ENCODE measurements around the gene PPP6R2. TPM values are rescaled to one million over a fixed set of nuclear protein-coding genes. Genes with fewer than 3 reads are reported as not detected.
"Not testable (repeated sequence)": the region's sequence is repeated elsewhere in the genome, so short reads cannot be mapped to it uniquely, and the experiment has no call there.

The PPP6R2 gene
- total and polyA plus RNA-seq, 7 experiments from 2014 or later, result 17.0 to 88.1 (median 63.9) TPM

DNA sequence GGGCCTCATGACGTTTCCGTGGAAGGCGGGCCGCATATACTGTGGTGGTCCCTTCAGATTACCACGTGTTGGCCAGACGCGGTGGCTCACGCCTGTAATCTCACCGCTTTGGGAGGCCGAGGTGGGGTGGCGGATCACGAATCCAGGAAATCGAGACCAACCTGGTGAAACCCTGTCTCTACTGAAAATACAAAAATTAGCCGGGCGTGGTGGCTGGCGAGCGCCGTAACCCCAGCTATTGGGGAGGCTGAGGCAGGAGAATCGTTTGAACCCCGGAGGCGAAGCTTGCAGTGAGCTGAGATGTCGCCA is 15.5 kb upstream of the PPP6R2 start:
- no peak for DNase-seq
- POLR2A ChIA-PET, result interaction anchor here (1.0 to 3.5 kb wide), 2 partner anchors 14 to 83 kb away, joined by 3 to 14 read pairs; no protein-coding TSS in a partner anchor
- no peak for ATAC-seq
- CTCF ChIA-PET, result interaction anchor here (1.2 to 1.5 kb wide), 3 partner anchors 14 to 77 kb away, joined by 4 to 5 read pairs (median 4); partner anchors contain the start of gene HDAC10
- Histone ChIP-seq H3K4me3 (ENCODE audit: low read length) (peak overlapping the region; percentile 60), H3K36me3 (ENCODE audit: control insufficient read depth in 2 of 3, insufficient read depth in 3 of 3, low read length in 3 of 3) (no peaks in the 10 kb centered on the region), H3K9me3 (ENCODE audit: control insufficient read depth in 2 of 3, low read length in 3 of 3) (no peaks in the 10 kb centered on the region), H3K4me1 (ENCODE audit: control insufficient read depth in 2 of 2, insufficient read depth in 2 of 2, low read length in 2 of 2) (peaks cover 0 to 4% of the 10 kb centered on the region in 2 donors), H3K27ac (ENCODE audit: low read depth, low read length) (peak overlapping the region; percentile 64), H3K27me3 (ENCODE audit: control insufficient read depth in 2 of 2, insufficient read depth in 2 of 2, low read length in 2 of 2) (no peaks in the 10 kb centered on the region)
- peak overlapping the region in 7 of 9 donors; percentile 22 to 88 (median 55) for H3K27ac Mint-ChIP-seq
- peaks cover 0 to 33% (median 0%) of the 10 kb centered on the region in 5 donors for H3K27me3 Mint-ChIP-seq
- intact Hi-C loops (cut with micrococcal nuclease), result loop anchor here (1.0 to 10.0 kb wide), 10 partner anchors 13 to 673 kb away; partner anchors contain the start of genes MAPK11 (in 1 of the 2) and TUBGCP6 (in 1 of the 2)
- H3K4me3 Mint-ChIP-seq, result peak overlapping the region; percentile 74 to 88 (median 80)
- H3K9me3 Mint-ChIP-seq, result no peaks in the 10 kb centered on the region
- H3K36me3 Mint-ChIP-seq, result no peaks in the 10 kb centered on the region
- peaks cover 5 to 15% (median 9%) of the 10 kb centered on the region in 7 donors for H3K4me1 Mint-ChIP-seq

- no peaks in the 10 kb centered on the region for H3K36me3 ChIP-seq (ENCODE audit: control insufficient read depth in 2 of 3, insufficient read depth in 3 of 3, low read length in 3 of 3)
- ATAC-seq (no peak), DNase-seq (no peak)
- ChIA-PET POLR2A (interaction anchor here (3.5 kb wide), 1 partner anchor 12 kb away, joined by 14 read pairs; no protein-coding TSS in a partner anchor), CTCF (interaction anchor here (0.6 to 1.1 kb wide), 3 partner anchors 10 to 119 kb away, joined by 3 read pairs; no protein-coding TSS in a partner anchor)
- H3K27me3 ChIP-seq (ENCODE audit: control insufficient read depth in 2 of 2, insufficient read depth in 2 of 2, low read length in 2 of 2), result no peaks in the 10 kb centered on the region
- Mint-ChIP-seq H3K27ac (peak overlapping the region in 1 of 9 donors; percentile 48), H3K4me1 (peaks cover 5 to 15% (median 9%) of the 10 kb centered on the region in 7 donors), H3K27me3 (peaks cover 0 to 30% (median 0%) of the 10 kb centered on the region in 5 donors), H3K9me3 (no peaks in the 10 kb centered on the region), H3K36me3 (no peaks in the 10 kb centered on the region), H3K4me3 (peak overlapping the region in 3 of 10 donors; percentile 26 to 44 (median 28))
- intact Hi-C loops (cut with micrococcal nuclease), result loop anchor here (5.0 to 10.0 kb wide), 2 partner anchors 293 to 674 kb away; no protein-coding TSS in a partner anchor
- peaks cover 0 to 4% of the 10 kb centered on the region in 2 donors for H3K4me1 ChIP-seq (ENCODE audit: control insufficient read depth in 2 of 2, insufficient read depth in 2 of 2, low read length in 2 of 2)
- no peak overlapping the region for H3K27ac ChIP-seq (ENCODE audit: low read depth, low read length)
- no peak overlapping the region for H3K4me3 ChIP-seq (ENCODE audit: low read length)
- no peaks in the 10 kb centered on the region for H3K9me3 ChIP-seq (ENCODE audit: control insufficient read depth in 2 of 3, low read length in 3 of 3)
These were observed 13.9 kb upstream of the PPP6R2 start for GRCh38 chr22:50329236-50329635.

DNA sequence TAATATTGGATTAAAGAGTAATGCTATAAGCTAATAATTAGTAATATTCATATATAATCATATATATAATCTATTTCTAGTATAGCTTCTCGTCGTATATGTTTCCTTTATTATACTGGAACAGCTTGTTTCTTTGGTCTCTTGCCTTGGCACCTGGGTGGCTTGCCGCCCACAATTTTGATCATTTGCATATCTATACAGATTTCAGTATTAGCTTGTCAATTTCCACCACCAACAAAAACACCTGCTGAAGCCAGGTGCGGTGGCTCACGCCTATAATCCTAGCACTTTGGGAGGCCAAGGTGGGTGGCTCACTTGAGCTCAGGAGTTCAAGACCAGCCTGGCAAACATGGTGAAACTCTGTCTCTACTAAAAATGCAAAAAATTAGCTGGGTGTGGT is 8.7 kb upstream of the PPP6R2 start:
- H3K27ac ChIP-seq (ENCODE audit: low read depth, low read length); H3K36me3 ChIP-seq (ENCODE audit: control insufficient read depth in 2 of 3, insufficient read depth in 3 of 3, low read length in 3 of 3); H3K27me3 ChIP-seq (ENCODE audit: control insufficient read depth in 2 of 2, insufficient read depth in 2 of 2, low read length in 2 of 2); H3K9me3 Mint-ChIP-seq; H3K9me3 ChIP-seq (ENCODE audit: control insufficient read depth in 2 of 3, low read length in 3 of 3); H3K36me3 Mint-ChIP-seq; DNase-seq; H3K4me3 Mint-ChIP-seq; H3K27me3 Mint-ChIP-seq; H3K27ac Mint-ChIP-seq; intact Hi-C loops (cut with micrococcal nuclease); POLR2A ChIA-PET; H3K4me1 ChIP-seq (ENCODE audit: control insufficient read depth in 2 of 2, insufficient read depth in 2 of 2, low read length in 2 of 2); H3K4me3 ChIP-seq (ENCODE audit: low read length); H3K4me1 Mint-ChIP-seq; ATAC-seq: not testable (repeated sequence)
- CTCF ChIA-PET, result interaction anchor here (0.8 to 1.4 kb wide), 2 partner anchors 81 to 83 kb away, joined by 3 to 4 read pairs; partner anchors contain the start of gene HDAC10

GRCh38 chr22:50337262-50338041 is 5.7 kb upstream of the PPP6R2 start:
- Histone ChIP-seq H3K27ac (ENCODE audit: low read depth, low read length) (no peak overlapping the region), H3K4me3 (ENCODE audit: low read length) (no peak overlapping the region), H3K27me3 (ENCODE audit: control insufficient read depth in 2 of 2, insufficient read depth in 2 of 2, low read length in 2 of 2) (no peaks in the 10 kb centered on the region), H3K36me3 (ENCODE audit: control insufficient read depth in 2 of 3, insufficient read depth in 3 of 3, low read length in 3 of 3) (no peaks in the 10 kb centered on the region), H3K4me1 (ENCODE audit: control insufficient read depth in 2 of 2, insufficient read depth in 2 of 2, low read length in 2 of 2) (peaks cover 4 to 5% of the 10 kb centered on the region in 2 donors), H3K9me3 (ENCODE audit: control insufficient read depth in 2 of 3, low read length in 3 of 3) (no peaks in the 10 kb centered on the region)
- no peaks in the 10 kb centered on the region for H3K9me3 Mint-ChIP-seq
- no peak for ATAC-seq
- no peak overlapping the region for H3K27ac Mint-ChIP-seq
- ChIA-PET CTCF (no interaction called here), POLR2A (no interaction called here)
- no peaks in the 10 kb centered on the region for H3K36me3 Mint-ChIP-seq
- no peak overlapping the region for H3K4me3 Mint-ChIP-seq
- DNase-seq, result no peak
- H3K4me1 Mint-ChIP-seq, result peaks cover 0 to 13% (median 9%) of the 10 kb centered on the region in 7 donors
- no peaks in the 10 kb centered on the region for H3K27me3 Mint-ChIP-seq
- intact Hi-C loops (cut with micrococcal nuclease), result no loop called here

- no peaks in the 10 kb centered on the region for H3K9me3 Mint-ChIP-seq
- Histone ChIP-seq H3K36me3 (ENCODE audit: control insufficient read depth in 2 of 3, insufficient read depth in 3 of 3, low read length in 3 of 3) (no peaks in the 10 kb centered on the region), H3K27me3 (ENCODE audit: control insufficient read depth in 2 of 2, insufficient read depth in 2 of 2, low read length in 2 of 2) (no peaks in the 10 kb centered on the region), H3K27ac (ENCODE audit: low read depth, low read length) (no peak overlapping the region), H3K9me3 (ENCODE audit: control insufficient read depth in 2 of 3, low read length in 3 of 3) (no peaks in the 10 kb centered on the region), H3K4me1 (ENCODE audit: control insufficient read depth in 2 of 2, insufficient read depth in 2 of 2, low read length in 2 of 2) (peaks cover 4 to 5% of the 10 kb centered on the region in 2 donors), H3K4me3 (ENCODE audit: low read length) (no peak overlapping the region)
- DNase-seq (no peak), ATAC-seq (no peak)
- POLR2A ChIA-PET, result no interaction called here
- H3K36me3 Mint-ChIP-seq, result no peaks in the 10 kb centered on the region
- H3K27me3 Mint-ChIP-seq, result no peaks in the 10 kb centered on the region
- intact Hi-C loops (cut with micrococcal nuclease), result no loop called here
- peaks cover 0 to 18% (median 9%) of the 10 kb centered on the region in 7 donors for H3K4me1 Mint-ChIP-seq
- CTCF ChIA-PET, result no interaction called here
- no peak overlapping the region for H3K27ac Mint-ChIP-seq
- H3K4me3 Mint-ChIP-seq, result no peak overlapping the region
These were observed 5.0 kb upstream of the PPP6R2 start for GRCh38 chr22:50338042-50338573.

GRCh38 chr22:50338860-50339462 is 4.2 kb upstream of the PPP6R2 start:
- H3K9me3 Mint-ChIP-seq, result no peaks in the 10 kb centered on the region
- no peak overlapping the region for H3K27ac Mint-ChIP-seq
- Histone ChIP-seq H3K27ac (ENCODE audit: low read depth, low read length) (peak overlapping the region; percentile 15), H3K9me3 (ENCODE audit: control insufficient read depth in 2 of 3, low read length in 3 of 3) (no peaks in the 10 kb centered on the region), H3K36me3 (ENCODE audit: control insufficient read depth in 2 of 3, insufficient read depth in 3 of 3, low read length in 3 of 3) (no peaks in the 10 kb centered on the region), H3K27me3 (ENCODE audit: control insufficient read depth in 2 of 2, insufficient read depth in 2 of 2, low read length in 2 of 2) (no peaks in the 10 kb centered on the region), H3K4me1 (ENCODE audit: control insufficient read depth in 2 of 2, insufficient read depth in 2 of 2, low read length in 2 of 2) (peaks cover 4 to 5% of the 10 kb centered on the region in 2 donors), H3K4me3 (ENCODE audit: low read length) (no peak overlapping the region)
- ChIA-PET CTCF (no interaction called here), POLR2A (no interaction called here)
- peaks cover 0 to 18% (median 9%) of the 10 kb centered on the region in 7 donors for H3K4me1 Mint-ChIP-seq
- DNase-seq, result no peak
- no peak overlapping the region for H3K4me3 Mint-ChIP-seq
- no peaks in the 10 kb centered on the region for H3K27me3 Mint-ChIP-seq
- no peak for ATAC-seq
- intact Hi-C loops (cut with micrococcal nuclease), result no loop called here
- H3K36me3 Mint-ChIP-seq, result no peaks in the 10 kb centered on the region

Data from naive thymus-derived CD4-positive, alpha-beta T cell (primary cell).